ENCODE results near the gene TNS3. TPM values are rescaled to one million over a fixed set of nuclear protein-coding genes. Genes with fewer than 3 reads are reported as not detected.

TNS3 gene
- total RNA-seq, 1 experiment from 2014 or later = 9.5 TPM

DNA sequence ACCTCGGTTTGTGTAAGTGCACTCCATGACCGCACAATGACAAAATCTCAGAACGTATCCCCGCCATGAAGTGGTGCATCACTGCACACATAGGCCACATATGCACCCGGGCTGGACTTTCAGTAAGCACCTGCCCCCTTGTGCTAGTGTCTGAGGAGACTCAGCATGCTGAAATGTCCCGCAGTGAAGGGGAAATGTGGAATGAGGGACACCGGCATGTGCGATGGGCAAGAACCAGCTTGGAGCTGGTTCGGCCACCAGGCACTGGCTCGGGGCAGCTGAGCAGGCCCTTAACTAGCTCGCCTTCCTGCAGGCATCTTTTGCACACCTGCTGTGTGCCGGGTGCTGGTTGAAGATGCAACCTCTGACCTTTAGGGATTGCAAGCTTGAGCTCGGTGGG, 49.8 kb upstream of the TNS3 start:
- Histone ChIP-seq H3K56ac (ENCODE audit: insufficient read length, low read depth, low read length) (no peak overlapping the region), H3K4me1 (ENCODE audit: insufficient read depth, low read length) (no peaks in the 10 kb centered on the region; the same call in 1 of the 2 replicates), H4K20me1 (ENCODE audit: control insufficient read depth, insufficient read depth, insufficient read length) (no peaks in the 10 kb centered on the region), H3K27me3 (ENCODE audit: insufficient read depth, low read length) (no peaks in the 10 kb centered on the region), H4K5ac (ENCODE audit: insufficient read length, low read depth, low read length) (no peak overlapping the region), H3K14ac (ENCODE audit: insufficient read depth, low read length) (no peak overlapping the region), H3K79me1 (ENCODE audit: insufficient read depth, low read depth, low read length, poor library complexity, severe bottlenecking) (no peaks in the 10 kb centered on the region), H4K8ac (replicated peaks; ENCODE audit: insufficient read length, low read depth, low read length) (no peak overlapping the region), H3K9me3 (ENCODE audit: control insufficient read depth, low read depth, low read length) (no peaks in the 10 kb centered on the region), H2BK15ac (ENCODE audit: low read depth, low read length) (no peak overlapping the region), H2BK12ac (ENCODE audit: insufficient read length, low read depth, low read length) (no peak overlapping the region), H2AK5ac (ENCODE audit: insufficient read length, low read length) (no peak overlapping the region), H3K4me2 (ENCODE audit: insufficient read depth, insufficient read length, low read length) (no peak overlapping the region), H2AFZ (ENCODE audit: low read length) (no peak overlapping the region), H3T11ph (ENCODE audit: low read length) (no peak overlapping the region), H3K4ac (ENCODE audit: low read depth, low read length) (no peak overlapping the region), H2BK120ac (ENCODE audit: low read depth, low read length, poor library complexity, severe bottlenecking) (no peak overlapping the region), H3K23ac (ENCODE audit: insufficient read length, low read depth, low read length) (no peak overlapping the region), H2BK20ac (ENCODE audit: low read depth, low read length, poor library complexity, severe bottlenecking) (no peak overlapping the region), H3K9ac (ENCODE audit: extremely low read depth, insufficient read length, low read length) (no peak overlapping the region), H2BK5ac (ENCODE audit: insufficient read length, low read length) (no peak overlapping the region), H3K18ac (ENCODE audit: insufficient read length, low read depth, low read length) (no peak overlapping the region), H4K91ac (ENCODE audit: insufficient read length, low read depth, low read length) (no peak overlapping the region), H3K23me2 (ENCODE audit: insufficient read length, low read depth, low read length, poor library complexity, severe bottlenecking) (no peaks in the 10 kb centered on the region), H3K79me2 (ENCODE audit: insufficient read depth, low read length) (no peaks in the 10 kb centered on the region), H3K27ac (ENCODE audit: insufficient read length, low read depth, low read length) (no peak overlapping the region)
- H3K4me3 Mint-ChIP-seq = no peak overlapping the region
- peaks cover 29% of the 10 kb centered on the region for H3K27me3 Mint-ChIP-seq (ENCODE audit: low read depth)
- no CpG with 5 or more reads among the region's 13 CpGs for WGBS (ENCODE audit: extremely low coverage, insufficient read length, low lambda C conversion rate)
- H3K9me3 Mint-ChIP-seq = peaks cover 0 to 3% of the 10 kb centered on the region in 2 experiments; a peak in 1 of 5 replicates
- no peak overlapping the region; a peak in 1 of 7 replicates for H3K27ac Mint-ChIP-seq
- TF ChIP-seq CTCF (conservative IDR thresholded peaks at IDR 0.05) = no peak
- H3K4me1 Mint-ChIP-seq = peaks cover 27 to 35% of the 10 kb centered on the region in 2 experiments
- no peak for DNase-seq
- peaks cover 0 to 2% (median 0%) of the 10 kb centered on the region in 3 experiments; a peak in 1 of 7 replicates for H3K36me3 Mint-ChIP-seq (ENCODE audit: insufficient read depth in 1 of 3, low read depth in 3 of 3)
